ENCODE results near the gene PTPRM. TPM values are rescaled to one million over a fixed set of nuclear protein-coding genes. Genes with fewer than 3 reads are reported as not detected.

The PTPRM gene
- total RNA-seq, 1 donor from 2014 or later = 133 TPM

- DNase-seq (ENCODE audit: low spot score) = no peak
These were observed 646.0 kb downstream of the PTPRM start for GRCh38 chr18:8212896-8213780.

GRCh38 chr18:8215741-8216140 lies 648.6 kb downstream of the PTPRM start:
- DNase-seq (ENCODE audit: low spot score) = no peak

- no peak for DNase-seq (ENCODE audit: low spot score)
These were observed 650.0 kb downstream of the PTPRM start for GRCh38 chr18:8217051-8217564.

GRCh38 chr18:8218197-8218596 lies 651.1 kb downstream of the PTPRM start:
- no peak for DNase-seq (ENCODE audit: low spot score)

- no peak for DNase-seq (ENCODE audit: low spot score)
These were observed 654.3 kb downstream of the PTPRM start for GRCh38 chr18:8221452-8221851.

- no peak for DNase-seq (ENCODE audit: low spot score)
These were observed 657.5 kb downstream of the PTPRM start for GRCh38 chr18:8224576-8224975.

- DNase-seq (ENCODE audit: low spot score) = no peak
These were observed 661.9 kb downstream of the PTPRM start for GRCh38 chr18:8229040-8229439.

GRCh38 chr18:8229787-8230186 lies 662.7 kb downstream of the PTPRM start:
- no peak for DNase-seq (ENCODE audit: low spot score)

GRCh38 chr18:8231316-8231715 lies 664.2 kb downstream of the PTPRM start:
- no peak for DNase-seq (ENCODE audit: low spot score)

- DNase-seq (ENCODE audit: low spot score) = no peak
These were observed 665.7 kb downstream of the PTPRM start for GRCh38 chr18:8232791-8233190.

GRCh38 chr18:8235894-8236293 lies 668.8 kb downstream of the PTPRM start:
- no peak for DNase-seq (ENCODE audit: low spot score)

- no peak for DNase-seq (ENCODE audit: low spot score)
These were observed 671.4 kb downstream of the PTPRM start for GRCh38 chr18:8238507-8238906.

GRCh38 chr18:8241731-8242130 lies 674.6 kb downstream of the PTPRM start:
- no peak for DNase-seq (ENCODE audit: low spot score)

GRCh38 chr18:8242151-8242696 lies 675.1 kb downstream of the PTPRM start:
- DNase-seq (ENCODE audit: low spot score) = no peak

- DNase-seq (ENCODE audit: low spot score) = no peak
These were observed 680.6 kb downstream of the PTPRM start for GRCh38 chr18:8247700-8248099.

- no peak for DNase-seq (ENCODE audit: low spot score)
These were observed 681.5 kb downstream of the PTPRM start for GRCh38 chr18:8248576-8248975.

- DNase-seq (ENCODE audit: low spot score) = no peak
These were observed 682.7 kb downstream of the PTPRM start for GRCh38 chr18:8249811-8250210.

GRCh38 chr18:8252371-8252770 lies 685.3 kb downstream of the PTPRM start:
- DNase-seq (ENCODE audit: low spot score) = no peak

- no peak for DNase-seq (ENCODE audit: low spot score)
These were observed 686.8 kb downstream of the PTPRM start for GRCh38 chr18:8253944-8254343.

GRCh38 chr18:8254654-8255053 lies 687.5 kb downstream of the PTPRM start:
- no peak for DNase-seq (ENCODE audit: low spot score)

- no peak for DNase-seq (ENCODE audit: low spot score)
These were observed 690.8 kb downstream of the PTPRM start for GRCh38 chr18:8257851-8258434.

- DNase-seq (ENCODE audit: low spot score) = no peak
These were observed 693.2 kb downstream of the PTPRM start for GRCh38 chr18:8260319-8260718.
